ENCODE results near the gene MNT.

The MNT gene

GRCh38 chr17:2416010-2416734, 15.3 kb upstream of the MNT start:
- peak; percentile 81 to 85 for DNase-seq

DNA sequence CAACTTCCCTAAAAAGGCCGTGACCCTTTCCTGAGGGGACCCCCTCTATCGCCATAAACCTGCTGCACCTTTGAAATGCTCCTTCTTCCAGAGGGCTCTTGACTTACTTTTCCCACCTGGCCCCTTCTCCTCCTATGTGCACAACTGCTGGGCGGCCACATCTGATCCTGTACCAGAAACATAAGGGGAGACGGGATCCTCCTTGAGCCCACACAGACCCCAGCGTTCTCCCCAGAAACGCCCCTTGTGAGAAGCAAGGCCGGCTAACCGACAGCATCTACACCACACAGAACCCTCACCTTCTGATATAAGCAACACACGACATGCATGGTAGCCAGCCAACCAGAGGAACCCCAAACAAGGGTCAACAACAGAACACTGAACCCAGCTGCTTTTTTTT, 14.2 kb upstream of the MNT start:
- no peak for DNase-seq

DNA sequence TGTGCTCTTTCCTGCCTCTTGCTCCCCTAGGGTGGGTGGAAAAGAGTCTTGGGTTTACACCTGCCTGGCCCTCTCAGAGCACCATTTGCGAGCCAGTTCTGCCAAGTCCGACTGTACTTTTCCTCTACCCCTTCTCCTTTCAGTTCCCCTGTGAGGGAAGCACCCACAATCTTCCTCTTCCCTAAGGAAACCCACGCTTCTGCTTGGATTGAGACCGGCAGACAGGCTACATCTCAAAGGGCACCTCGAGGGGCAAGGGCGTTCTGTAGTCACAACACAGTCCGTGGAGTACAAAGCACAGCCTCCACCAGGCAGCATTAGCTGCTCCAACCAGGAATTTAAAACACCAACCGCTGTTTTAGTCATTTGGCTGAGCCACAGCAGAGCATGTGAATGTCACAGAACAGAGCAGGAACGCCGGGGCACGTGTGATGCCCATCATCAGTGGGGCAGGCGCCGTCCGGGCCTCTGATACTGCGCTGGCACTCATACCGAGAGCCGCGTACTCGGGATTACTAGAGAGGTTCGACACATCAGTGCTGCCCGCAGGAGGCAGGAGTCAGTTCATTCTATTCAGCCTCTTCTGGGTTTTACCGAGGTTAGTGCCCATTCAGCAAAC, 13.7 kb upstream of the MNT start:
- DNase-seq: no peak

DNA sequence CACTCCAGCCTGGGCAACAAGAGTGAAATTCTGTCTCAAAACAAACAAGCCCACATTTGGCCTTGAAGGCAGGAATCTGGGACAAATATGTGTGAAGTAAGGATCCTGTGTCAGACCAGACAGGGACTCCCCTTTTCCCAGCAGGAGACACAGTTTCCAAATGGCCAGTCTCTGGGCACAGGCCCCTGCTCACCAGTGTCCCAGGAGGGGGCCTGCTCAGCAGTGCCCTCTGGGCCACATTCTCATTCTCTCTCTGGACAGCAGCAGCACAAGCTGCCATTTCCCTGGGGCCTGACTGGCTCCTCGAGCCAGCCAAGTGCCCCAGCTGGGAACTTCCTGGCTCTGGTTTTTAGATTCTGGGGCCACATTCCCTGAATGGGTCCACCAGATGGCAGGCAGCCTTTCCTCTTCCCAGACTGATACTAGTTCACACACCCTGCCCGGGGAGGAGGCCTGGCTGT, 11.7 kb upstream of the MNT start:
- DNase-seq: peak; percentile 37 to 42

GRCh38 chr17:2410951-2411350, 10.1 kb upstream of the MNT start:
- DNase-seq: no peak

GRCh38 chr17:2406903-2407790, 6.3 kb upstream of the MNT start:
- no peak for DNase-seq

DNA sequence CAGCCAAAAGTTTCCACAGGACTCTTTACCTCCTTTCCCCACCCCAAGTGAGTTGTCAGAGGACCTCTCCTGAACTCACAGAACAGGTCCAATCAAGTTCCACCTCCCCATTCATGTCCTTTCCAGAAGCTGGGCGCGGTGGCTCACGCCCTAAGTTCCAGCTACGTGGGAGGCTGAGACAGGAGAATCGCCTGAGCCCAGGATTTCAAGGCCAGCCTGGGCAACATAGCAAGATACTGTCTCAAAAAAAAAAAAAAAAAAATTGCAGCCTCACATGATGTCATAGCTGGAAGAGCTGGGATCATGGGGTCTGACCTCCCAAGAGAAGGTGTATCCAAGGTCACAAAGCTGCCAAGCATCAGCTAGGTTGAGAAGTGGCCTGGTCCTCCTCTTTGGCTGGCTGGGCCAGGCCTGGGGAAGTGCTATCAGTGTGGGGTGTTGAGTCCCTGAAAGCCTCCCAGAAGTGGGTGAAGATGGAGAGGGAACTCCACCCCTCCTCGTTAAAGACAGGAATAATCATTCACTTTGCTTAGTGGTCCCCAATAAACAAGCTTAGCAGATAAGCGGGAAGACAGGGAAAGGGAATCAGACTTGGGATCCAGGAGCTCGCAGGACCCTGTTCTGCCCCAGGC, 5.5 kb upstream of the MNT start:
- no peak for DNase-seq

DNA sequence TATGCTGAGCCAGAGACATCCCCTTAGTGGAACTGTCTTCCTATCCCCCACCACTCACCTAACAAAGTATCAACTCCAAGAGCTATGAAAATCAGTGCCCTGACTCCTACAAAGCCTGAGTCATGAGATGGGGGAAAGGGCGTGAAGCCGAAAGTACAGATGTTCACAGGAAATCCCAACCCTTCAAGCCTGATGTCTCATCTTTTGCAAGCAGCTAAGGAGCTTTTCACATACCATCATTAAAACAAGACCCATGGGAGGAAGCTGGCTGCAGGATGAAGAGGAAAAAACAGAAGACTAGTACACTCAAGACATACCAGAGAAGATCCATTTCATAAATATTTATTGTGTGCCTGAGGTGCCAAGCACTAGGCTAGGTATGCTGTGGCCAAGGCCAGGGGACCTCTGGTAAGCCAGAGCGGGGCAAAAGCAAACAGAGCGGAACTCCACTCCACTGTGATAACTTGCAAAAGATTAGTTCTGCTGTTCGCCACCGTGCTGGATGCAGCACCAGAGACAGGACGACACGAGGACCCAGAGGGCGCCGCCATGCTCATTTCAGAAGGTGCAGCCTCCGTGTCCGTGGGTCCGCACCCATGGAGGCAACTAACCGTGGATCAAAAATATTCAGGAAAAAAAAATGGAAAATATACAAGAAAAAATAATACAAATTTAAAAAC, 4.5 kb upstream of the MNT start:
- no peak for DNase-seq

DNA sequence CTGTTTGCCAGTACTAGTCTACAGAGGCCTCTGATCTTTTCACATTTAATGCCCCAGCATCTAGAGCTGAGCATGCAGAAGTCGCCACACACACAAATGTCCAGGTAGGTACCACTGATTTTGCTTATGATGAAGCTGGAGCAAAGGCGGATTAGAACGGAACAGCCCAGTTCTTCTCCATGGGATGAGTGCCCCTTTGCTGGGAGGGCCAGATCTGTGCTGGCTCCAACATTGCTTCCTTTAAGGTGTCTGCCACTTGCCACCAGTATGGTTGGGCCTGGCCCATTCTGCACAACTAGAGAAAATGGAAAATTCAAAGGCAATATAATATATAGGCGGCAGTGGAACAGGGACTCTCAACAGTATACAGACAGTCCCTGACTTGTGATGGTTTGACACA, 2.2 kb upstream of the MNT start:
- DNase-seq: no peak

DNA sequence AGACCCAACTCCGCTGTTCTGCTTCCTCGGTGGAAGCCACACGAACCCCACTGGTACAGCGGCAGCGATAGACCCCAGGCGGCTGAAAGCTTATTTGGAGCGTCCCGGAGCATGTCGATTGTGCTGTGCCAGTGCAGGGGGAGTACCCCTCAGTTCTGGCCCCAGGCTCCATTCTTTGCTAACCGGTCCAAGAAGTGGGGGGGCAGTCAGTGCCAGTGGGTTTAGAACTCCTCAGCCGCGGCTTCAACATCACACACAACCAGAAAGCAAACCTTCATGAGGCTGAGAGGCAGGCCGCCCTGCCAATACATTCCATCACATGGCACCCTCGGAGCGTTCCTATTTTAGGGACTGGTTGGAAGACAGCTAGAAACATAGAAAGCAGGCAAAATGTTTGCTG, 1.7 kb upstream of the MNT start:
- no peak for DNase-seq

- DNase-seq: peak; percentile 97 to 99
Measured at GRCh38 chr17:2401426-2402221, 764 bp upstream of the MNT start.

GRCh38 chr17:2400474-2400866, 390 bp downstream of the MNT start:
- no peak for DNase-seq

DNA sequence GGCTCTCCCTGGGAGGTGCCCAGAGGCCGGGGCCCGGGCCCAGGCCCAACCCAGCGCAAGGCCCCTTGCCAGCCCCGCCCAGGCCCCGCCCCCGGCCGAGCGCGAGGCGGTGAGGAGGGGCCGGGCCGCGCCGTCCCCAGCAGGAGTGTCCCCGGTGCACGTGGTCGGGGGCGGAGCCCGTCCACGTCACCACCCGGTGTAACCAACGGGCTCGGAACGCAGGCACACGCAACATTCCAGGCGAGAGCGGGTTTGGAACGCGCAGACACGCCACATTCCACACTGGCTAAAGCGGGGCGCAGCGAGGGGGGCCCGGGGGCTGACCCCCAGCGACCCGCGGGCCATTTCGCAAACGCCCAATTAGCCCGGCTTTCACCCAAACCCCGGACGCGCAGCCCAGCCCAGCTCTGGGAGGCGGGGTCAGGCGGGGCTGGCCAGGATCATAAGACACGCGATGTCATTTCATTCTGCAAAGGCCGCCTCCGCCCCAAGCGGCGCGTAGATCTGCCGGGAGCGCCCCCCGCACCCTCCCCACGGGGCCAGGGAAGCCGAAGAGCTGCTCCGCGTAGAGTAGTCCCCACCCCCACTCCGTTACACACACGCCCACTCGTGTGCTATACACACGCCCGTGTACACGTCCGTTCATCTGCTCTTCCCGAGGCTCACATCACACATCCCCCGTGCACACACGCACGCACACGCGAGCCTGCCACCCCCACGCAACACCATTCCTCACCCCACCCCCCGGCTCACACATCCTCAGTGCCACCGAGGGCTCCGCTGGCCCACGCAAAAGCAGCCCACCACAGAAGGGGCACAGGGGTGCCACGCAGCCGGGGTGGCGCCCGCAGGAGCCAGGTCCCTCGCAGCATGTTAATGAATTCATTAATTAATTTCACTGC, 1.0 kb downstream of the MNT start:
- peak; percentile 92 to 94 for DNase-seq

DNA sequence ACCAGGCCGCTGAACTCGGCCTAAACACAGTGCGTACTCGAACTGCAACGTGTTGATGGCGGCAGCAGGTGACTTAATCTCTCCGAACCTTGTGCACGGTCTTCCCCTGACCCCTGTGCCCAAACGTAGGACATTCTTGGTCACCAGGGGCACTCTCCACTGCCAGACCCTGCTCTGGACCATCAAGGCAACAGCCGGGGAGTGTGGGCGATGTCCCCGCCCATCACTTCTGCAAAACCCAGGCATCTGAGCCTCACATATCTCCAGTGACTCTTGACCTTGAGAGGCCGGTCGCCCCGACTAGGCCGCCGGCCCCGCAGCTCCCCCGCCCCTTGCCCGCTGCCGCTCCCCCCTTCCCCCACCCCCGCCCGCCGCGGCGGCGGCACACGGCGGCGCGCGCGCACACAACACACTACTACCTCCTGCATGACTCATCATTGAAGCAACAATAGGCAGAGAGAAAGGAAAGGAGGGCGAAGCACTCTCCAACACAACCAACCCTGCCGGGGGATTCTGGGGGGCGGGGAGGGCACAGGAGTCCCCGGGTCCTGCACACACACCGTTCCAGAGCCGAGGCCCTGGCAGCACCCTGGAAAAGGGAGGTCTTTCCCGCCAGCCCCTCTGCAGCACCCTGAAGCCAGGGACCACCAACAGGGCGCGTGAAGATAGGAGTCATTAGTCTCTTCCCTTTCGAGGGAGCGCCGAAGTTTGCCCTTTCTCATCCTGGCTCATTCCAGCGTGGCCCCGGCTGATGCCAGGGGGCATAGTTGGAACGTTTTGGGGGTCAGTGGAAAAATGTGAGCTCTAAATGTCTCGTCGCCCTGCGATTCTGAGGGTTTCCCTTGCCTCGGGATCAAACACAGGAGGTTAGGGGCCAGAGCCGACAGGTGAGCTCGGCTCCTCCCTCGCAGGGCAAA, 1.9 kb downstream of the MNT start:
- DNase-seq: peak in 1 of 2 donors; percentile 35

DNA sequence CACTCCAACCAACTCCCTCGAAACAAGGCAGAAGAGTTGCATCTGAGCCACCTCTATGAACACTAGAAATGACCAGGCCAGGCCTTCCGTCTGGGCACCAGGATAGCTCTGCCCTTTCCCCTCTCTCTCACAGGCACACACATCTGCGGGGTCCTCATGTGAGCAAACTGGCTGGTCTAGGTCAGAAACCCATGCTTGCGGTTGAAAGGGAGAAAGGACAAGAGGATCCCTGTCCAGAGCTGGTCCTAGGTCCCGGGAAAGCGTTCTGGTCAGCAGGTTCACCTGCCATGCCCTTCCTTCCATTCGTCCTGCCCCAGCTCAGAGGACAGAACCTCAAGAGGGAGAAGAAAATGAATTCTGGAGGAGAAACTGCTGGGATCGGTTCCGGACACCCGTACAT, 2.7 kb downstream of the MNT start:
- DNase-seq: no peak

DNA sequence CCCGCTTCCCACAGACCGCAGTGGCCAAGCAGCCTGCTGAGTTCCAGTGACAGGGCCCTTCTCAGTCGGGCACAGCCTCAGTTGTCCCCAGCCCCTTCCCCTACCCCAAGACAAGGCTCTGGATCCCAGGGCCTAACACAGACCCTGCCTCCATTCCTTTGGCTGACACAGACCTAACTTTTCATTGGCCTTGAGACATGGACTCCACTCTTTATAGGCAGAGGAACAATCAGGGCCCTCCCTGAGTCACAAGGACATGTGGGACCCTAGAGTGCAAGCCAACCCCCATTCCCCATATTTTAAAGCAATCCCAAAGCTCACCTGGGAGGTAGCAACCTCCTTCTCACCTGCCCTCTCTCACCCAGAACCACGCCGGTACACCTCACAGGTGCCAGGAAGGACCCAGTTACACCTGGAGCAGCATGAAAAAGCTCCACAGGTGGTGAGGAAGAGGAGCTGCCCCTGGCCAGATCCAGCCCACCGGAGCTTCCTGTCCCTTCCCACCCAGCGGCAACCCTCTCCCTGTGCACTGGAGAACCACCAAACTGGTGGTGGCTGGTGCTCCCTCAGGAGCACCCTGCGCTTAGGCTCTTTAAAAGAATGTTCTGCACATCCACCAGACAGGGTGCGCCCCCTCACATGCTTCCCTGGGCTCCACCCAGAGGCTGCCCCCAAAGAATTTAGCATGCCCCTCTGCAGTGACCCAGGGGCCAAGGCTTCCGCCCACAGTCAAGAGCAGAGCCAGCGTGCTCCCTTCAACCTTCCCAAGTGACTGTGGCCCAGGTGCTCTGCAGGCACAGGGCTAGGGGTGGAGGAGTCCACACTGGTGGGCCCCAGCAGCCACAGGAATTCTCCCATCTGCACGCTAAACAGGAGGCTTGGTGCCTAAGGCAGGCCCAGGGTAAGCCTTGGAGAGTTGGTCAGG, 3.4 kb downstream of the MNT start:
- DNase-seq: no peak

DNA sequence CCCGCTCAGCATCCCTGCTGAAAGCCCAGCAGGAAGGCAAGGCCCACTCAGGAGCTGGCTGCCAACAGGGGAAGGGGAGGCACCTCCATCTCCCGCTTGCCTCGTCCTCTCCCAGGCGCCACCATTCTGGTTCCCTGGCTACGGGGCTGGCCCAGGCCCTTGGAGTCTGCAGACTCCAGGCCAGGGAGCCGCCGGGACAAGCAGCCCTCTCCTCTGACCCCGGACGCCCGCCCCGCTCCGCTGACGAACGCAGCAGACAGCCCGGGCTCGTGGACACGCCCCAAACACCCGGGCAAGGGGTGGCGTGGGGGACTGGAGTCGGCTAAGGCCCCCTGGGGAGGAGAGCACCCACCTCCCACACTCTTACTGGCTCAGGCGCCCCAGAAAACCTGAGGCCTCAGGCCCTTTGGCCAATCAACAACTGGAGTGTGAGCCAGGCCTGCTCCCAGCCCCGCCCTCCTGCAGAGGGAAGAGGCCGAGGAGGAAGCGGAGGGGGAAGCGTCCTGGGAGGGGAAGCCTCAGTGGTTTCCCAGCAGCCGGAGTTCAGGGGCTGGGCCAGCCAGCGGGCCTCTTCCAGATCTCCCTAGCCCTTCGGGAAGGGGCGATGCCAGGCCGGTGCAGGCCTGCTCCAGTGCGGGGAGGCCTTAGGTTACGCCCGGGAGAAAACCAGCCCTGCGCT, 4.2 kb downstream of the MNT start:
- peak in 1 of 2 donors; percentile 71 for DNase-seq

- no peak for DNase-seq
Measured at GRCh38 chr17:2396192-2396567, 4.7 kb downstream of the MNT start.
